ENCODE measurements around the gene PTPRU. TPM values are rescaled to one million over a fixed set of nuclear protein-coding genes. Genes with fewer than 3 reads are reported as not detected.
A peak's percentile ranks its signal among the peaks of the same experiment; 100 is the strongest.
"Not testable (repeated sequence)": the region's sequence is repeated elsewhere in the genome, so short reads cannot be mapped to it uniquely, and the experiment has no call there.

The PTPRU gene
- total RNA-seq, 1 donor from 2014 or later = 19.5 TPM

GRCh38 chr1:29284286-29284960 lies 48.1 kb downstream of the PTPRU start:
- DNase-seq (ENCODE audit: low spot score) (no peak), ATAC-seq (no peak)

- DNase-seq (ENCODE audit: low spot score) (no peak), ATAC-seq (no peak)
Measured at GRCh38 chr1:29284961-29285560, 48.7 kb downstream of the PTPRU start.

DNA sequence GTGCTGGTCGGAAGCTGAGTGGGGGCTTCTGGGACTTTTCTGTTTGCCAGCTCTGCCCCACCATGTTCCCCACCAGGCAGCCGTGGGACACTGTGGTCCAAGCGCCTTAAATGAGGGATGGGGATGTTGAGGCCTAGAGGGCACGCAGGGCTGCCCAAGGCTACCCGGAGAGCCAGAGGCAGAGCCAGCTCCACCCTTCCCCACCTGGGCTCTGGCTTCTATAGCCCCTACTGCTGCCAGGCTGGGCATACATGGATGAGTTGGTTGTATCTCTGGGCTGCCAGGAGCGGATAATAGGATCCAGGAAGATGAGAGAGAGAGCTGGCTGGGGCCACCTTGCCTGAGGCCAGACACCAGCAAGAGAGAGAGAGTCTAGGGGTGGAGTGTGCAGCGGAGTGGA lies 49.4 kb downstream of the PTPRU start:
- no peak for ATAC-seq
- DNase-seq (ENCODE audit: low spot score) = no peak

GRCh38 chr1:29286194-29286767 lies 50.0 kb downstream of the PTPRU start:
- DNase-seq (ENCODE audit: low spot score) (no peak), ATAC-seq (no peak)

DNA sequence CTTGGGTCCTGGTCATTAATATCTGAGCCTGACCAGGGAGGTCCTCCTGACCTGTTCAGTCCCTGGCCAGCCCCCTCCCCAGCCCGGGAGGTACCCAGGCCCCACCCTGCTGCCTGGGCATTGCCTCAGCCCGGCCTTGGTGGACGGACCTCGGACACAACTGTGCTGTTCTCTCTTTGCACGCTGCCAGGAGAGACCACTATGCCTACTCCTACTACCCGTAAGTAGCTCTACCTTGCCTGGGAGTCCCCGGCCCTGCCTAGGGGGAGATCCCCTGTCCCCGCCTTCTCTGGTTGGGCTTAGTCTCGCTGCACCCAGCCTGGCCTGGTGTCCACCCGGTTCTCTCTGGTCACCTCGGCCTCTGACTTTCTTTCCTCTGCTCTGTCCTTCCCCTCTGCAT lies 53.2 kb downstream of the PTPRU start:
- DNase-seq (ENCODE audit: low spot score) = no peak
- no peak for ATAC-seq

GRCh38 chr1:29290414-29290985 lies 54.2 kb downstream of the PTPRU start:
- ATAC-seq (no peak), DNase-seq (ENCODE audit: low spot score) (no peak)

- DNase-seq (ENCODE audit: low spot score) (no peak), ATAC-seq (no peak)
Measured at GRCh38 chr1:29291756-29292155, 55.4 kb downstream of the PTPRU start.

GRCh38 chr1:29292344-29292743 lies 56.0 kb downstream of the PTPRU start:
- ATAC-seq = no peak
- DNase-seq (ENCODE audit: low spot score) = no peak

- DNase-seq (ENCODE audit: low spot score) (no peak), ATAC-seq (no peak)
Measured at GRCh38 chr1:29297450-29297849, 61.1 kb downstream of the PTPRU start.

GRCh38 chr1:29298246-29298645 lies 61.9 kb downstream of the PTPRU start:
- DNase-seq (ENCODE audit: low spot score) (no peak), ATAC-seq (no peak)

DNA sequence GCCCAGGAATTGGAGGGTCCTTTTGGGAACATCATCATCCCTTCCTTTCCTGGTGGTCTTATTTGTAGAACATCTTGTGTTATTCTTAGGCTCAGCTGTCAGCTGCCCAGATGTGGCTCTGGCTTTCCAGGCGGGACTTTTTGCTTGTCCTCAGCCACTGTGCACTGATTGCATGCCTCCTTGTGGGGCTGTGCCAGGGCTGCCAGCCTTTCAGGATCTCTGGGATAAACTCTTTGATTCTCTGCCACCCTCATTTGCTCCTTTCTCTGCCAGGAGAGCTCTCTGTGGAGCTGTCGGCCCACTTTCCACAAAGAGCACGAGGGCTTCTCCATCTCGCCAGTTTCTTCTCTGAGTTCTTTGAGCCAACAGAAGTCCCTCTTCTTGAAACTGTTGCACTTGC lies 63.1 kb downstream of the PTPRU start:
- DNase-seq (ENCODE audit: low spot score) = no peak
- no peak for ATAC-seq

DNA sequence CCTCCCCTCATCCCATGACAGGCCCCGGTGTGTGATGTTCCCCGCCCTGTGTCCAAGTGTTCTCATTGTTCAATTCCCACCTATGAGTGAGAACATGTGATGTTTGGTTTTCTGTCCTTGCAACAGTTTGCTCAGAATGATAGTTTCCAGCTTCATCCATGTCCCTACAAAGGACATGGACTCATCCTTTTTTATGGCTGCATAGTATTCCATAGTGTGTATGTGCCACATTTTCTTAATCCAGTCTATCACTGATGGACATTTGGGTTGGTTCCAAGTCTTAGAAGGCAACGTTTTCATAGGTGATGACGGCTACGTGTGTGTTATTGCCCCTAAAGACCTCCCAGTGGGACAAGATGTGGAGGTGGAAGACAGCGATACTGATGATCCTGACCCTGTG lies 65.4 kb downstream of the PTPRU start:
- not testable (repeated sequence) for DNase-seq (ENCODE audit: low spot score); ATAC-seq

DNA sequence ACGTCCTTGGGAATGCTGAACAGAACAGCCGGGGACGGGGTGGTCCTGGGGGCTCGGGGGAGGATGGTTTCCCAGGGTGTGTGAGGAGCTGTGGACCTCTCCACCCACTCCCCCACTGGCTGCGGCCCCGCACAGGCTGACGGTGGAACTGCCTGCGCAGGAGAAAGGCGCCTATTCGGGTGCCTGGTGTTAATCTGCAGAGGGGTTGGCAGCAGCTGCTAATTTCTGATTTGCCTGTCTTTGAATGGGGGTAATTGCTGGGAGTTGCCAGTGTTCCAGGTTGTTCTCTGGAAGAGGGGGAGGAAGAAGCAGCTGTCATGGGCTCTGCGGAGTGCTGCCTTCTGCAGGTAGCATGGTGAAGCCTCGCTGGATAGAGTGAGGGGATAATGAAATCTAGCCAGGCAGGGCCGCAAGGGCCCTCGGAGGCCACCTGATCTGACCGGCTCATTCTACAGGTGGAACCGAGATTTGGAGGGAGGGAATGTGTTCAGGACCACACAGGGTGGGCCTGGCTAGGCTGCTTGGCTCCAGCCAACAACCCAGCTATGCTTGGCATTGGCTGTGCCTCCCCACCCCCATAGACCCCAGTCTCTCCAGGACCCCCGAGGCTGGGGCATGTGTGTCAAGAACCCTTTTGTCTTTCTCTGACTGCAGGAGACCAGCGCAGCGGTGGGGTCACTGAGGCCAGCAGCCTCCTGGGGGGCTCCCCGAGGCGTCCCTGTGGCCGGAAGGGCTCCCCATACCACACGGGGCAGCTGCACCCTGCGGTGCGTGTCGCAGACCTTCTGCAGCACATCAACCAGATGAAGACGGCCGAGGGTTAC lies 67.1 kb downstream of the PTPRU start:
- DNase-seq (ENCODE audit: low spot score) (no peak), ATAC-seq (peak; percentile 10)

DNA sequence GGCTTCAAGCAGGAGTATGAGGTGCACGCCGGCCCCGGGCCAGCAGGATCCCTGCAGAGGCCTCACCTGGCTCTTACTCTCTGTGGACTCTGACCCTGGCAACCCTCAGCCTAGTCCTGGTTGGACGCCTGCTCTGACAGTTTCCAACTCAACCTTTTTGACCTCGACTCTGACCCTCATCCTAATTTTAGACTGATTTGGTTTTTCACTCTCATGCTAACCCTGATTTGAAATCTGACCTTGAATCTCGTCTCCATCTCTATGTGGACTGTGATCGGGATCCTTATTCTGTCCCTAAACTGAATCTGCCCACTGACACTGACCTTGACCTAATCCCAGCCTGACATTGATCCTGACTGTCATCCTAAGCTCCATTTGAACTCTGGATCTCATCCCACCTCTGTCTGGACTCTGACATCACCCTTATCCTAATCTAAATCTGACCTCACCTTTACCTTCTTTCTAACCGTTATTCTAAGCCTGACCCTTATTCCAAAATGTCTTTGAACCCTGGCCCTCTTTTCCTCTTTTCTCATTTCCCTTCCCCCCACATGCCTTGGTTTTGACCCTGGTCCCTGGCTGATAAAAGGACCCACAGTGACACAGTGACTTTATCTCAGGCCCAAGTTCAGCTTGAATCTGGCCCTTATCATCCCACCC lies 67.8 kb downstream of the PTPRU start:
- ATAC-seq (peak; percentile 96), DNase-seq (ENCODE audit: low spot score) (peak; percentile 89)

DNA sequence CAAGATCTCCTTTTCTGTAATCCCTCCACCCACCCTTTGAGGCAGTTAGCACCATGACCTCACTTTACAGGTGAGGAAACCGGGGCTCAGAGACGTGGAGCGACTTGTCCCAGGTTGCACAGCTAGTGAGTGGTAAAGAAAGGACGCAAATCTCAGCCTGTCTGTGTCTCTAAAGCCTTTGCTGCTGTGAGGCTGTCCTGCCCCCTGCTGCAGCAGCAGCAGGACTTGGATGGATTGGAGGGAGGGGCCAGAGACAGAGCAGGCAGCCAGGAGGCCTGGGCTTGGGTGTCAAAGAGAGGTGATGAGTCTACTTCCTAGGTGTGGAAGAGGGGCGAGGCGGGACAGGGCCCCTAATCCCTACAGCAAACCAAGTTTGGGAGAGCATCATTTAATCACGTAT lies 69.6 kb downstream of the PTPRU start:
- no peak for ATAC-seq
- DNase-seq (ENCODE audit: low spot score) = no peak

GRCh38 chr1:29306471-29307140 lies 70.3 kb downstream of the PTPRU start:
- no peak for ATAC-seq
- DNase-seq (ENCODE audit: low spot score) = no peak

DNA sequence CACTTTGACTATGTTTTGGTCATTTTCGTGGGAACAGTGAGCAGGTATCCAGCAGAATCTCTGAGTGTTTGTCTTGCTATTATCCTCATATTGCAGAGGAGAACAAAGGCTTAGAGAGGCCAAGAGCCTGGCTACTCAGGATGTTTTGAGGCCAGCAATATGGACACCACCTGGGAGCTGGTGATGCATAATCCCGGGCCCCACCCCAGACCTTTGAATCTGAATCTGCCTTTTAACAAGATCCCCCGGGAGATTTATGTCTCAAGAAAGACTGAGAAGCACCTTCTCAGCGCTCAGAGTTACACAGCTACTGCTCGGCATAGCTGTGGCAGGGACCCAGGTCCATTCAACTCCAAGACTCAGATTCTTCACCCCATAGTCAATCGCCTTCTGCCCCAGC lies 72.8 kb downstream of the PTPRU start:
- ATAC-seq = no peak
- DNase-seq (ENCODE audit: low spot score) = no peak

GRCh38 chr1:29309621-29310020 lies 73.3 kb downstream of the PTPRU start:
- no peak for DNase-seq (ENCODE audit: low spot score)
- no peak for ATAC-seq

DNA sequence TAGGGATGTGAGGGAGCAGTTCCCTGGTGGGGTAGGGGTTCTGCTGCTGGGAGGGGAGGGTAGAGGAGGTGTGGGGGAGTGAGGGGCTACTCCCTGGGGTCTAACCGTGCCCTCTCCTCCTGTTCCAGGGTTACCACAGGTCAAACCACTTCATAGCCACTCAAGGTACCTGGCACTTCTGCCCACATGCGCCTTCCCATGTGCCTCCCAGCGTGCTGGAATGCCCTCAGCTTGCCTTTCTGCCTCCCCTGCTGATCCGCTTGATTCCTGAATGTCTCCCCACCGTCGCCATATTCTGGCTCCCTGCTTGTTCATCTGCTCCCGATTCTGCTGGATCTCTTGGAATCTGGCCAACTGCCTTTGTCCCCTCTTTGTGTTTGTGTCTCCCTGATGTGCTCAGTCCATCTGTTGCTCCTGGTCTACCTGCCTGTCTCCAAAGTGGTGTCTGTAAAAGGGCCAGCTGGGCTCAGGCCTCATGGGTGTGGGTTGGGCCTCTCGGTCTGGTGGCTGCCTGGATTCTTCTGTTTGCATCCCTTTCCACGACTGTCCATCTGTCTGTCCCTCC lies 74.4 kb downstream of the PTPRU start:
- ATAC-seq (no peak), DNase-seq (ENCODE audit: low spot score) (no peak)

Measured in left lobe of liver (tissue), 2 donors.